SK-N-SH (cell line): ENCODE measurements around the gene ITM2B. TPM values are rescaled to one million over a fixed set of nuclear protein-coding genes. Genes with fewer than 3 reads are reported as not detected.

ENCODE experiments used
- CTCF ChIA-PET: fragments of 300-600, 350-600 bp; formaldehyde crosslinking; extraction: SDS; loops from one replicate; lab custom pipeline; 2021; lab: Yijun Ruan, JAX
- POLR2A ChIA-PET: fragments of 350-600 bp; sonication (Branson Sonifier 250); formaldehyde crosslinking; extraction: SDS; loops from one replicate; lab custom pipeline; 2020; ENCODE audit warnings: antibody characterized with exemption, inconsistent platforms; lab: Yijun Ruan, JAX
- DNase-seq: peaks from one replicate; pipeline ENCODE4 v3.0.0; 2012
- H2AFZ ChIP-seq: fragments of 200-600 bp; sonication (generic); 2 replicates; pipeline ENCODE4 v1.8.1; 2016; ENCODE audit warnings: antibody characterized with exemption, mild to moderate bottlenecking, low read depth
- H3F3A ChIP-seq: fragments of 200-600 bp; sonication (generic); replicated peaks from 2 replicates; pipeline ENCODE3; 2016; ENCODE audit warnings: antibody characterized with exemption, mild to moderate bottlenecking; ENCODE audit not compliant: insufficient read depth
- H3K27ac ChIP-seq, 2 experiments: fragments of 200-500 bp in 1 of 2; fragments of 200-600 bp in 1 of 2; sonication (Bioruptor generic) in 1 of 2; sonication (generic), shearing (Covaris generic) in 1 of 2; 2 replicates each; pipeline versions ENCODE4 v1.5.1 to v1.6.1; 2014 to 2016; ENCODE audit warnings: low read depth in 2 of 2, inconsistent platforms in 1 of 2, low read length in 1 of 2, mild to moderate bottlenecking in 1 of 2, mixed read lengths in 1 of 2
- H3K27me3 ChIP-seq: fragments of 200-600 bp; sonication (generic), shearing (Covaris generic); 2 replicates; pipeline ENCODE4 v1.6.1; 2016; ENCODE audit warnings: mixed run types; ENCODE audit not compliant: insufficient read depth
- H3K36me3 ChIP-seq, 2 experiments: fragments of 200-500 bp in 1 of 2; fragments of 200-600 bp in 1 of 2; sonication (Bioruptor generic) in 1 of 2; sonication (generic) in 1 of 2; replicated peaks in 1 of 2; 2 replicates each; pipeline versions ENCODE3 to v1.5.1; 2014 to 2016; ENCODE audit warnings: low read length in 1 of 2, mild to moderate bottlenecking in 1 of 2; ENCODE audit not compliant: insufficient read depth in 2 of 2, control insufficient read depth in 1 of 2
- H3K4me1 ChIP-seq, 2 experiments: fragments of 200-500 bp in 1 of 2; fragments of 200-600 bp in 1 of 2; sonication (Bioruptor generic) in 1 of 2; sonication (generic), shearing (Covaris generic) in 1 of 2; 2 replicates each; pipeline versions ENCODE4 v1.5.1 to v1.6.1; 2014 to 2016; ENCODE audit warnings: low read depth in 1 of 2, low read length in 1 of 2, mixed run types in 1 of 2; ENCODE audit not compliant: insufficient read depth in 2 of 2, control insufficient read depth in 1 of 2
- H3K4me2 ChIP-seq: fragments of 200-600 bp; sonication (generic), shearing (Covaris generic); 2 replicates; pipeline ENCODE4 v1.6.1; 2017; ENCODE audit warnings: mixed run types
- H3K4me3 ChIP-seq, 2 experiments: fragments of 200-500 bp in 1 of 2; fragments of 200-600 bp in 1 of 2; sonication (Bioruptor generic) in 1 of 2; sonication (generic), shearing (Covaris generic) in 1 of 2; 2 replicates each; pipeline versions ENCODE4 v1.5.1 to v1.8.1; 2014 to 2016; ENCODE audit warnings: low read depth in 2 of 2, inconsistent platforms in 1 of 2, low read length in 1 of 2, mild to moderate bottlenecking in 1 of 2, mixed read lengths in 1 of 2, moderate library complexity in 1 of 2
- H3K79me2 ChIP-seq: fragments of 200-600 bp; sonication (generic); 2 replicates; pipeline ENCODE4 v1.8.1; 2017; ENCODE audit warnings: mild to moderate bottlenecking; ENCODE audit not compliant: insufficient read depth
- H3K9ac ChIP-seq: fragments of 200-600 bp; sonication (generic); 2 replicates; pipeline ENCODE4 v1.6.1; 2017; ENCODE audit warnings: mixed run types
- H3K9me2 ChIP-seq: fragments of 200-600 bp; sonication (generic); 2 replicates; pipeline ENCODE4 v1.6.1; 2017; ENCODE audit warnings: mixed run types
- H3K9me3 ChIP-seq: fragments of 200-600 bp; sonication (generic); 2 replicates; pipeline ENCODE4 v1.6.1; 2017; ENCODE audit warnings: mixed run types, mild to moderate bottlenecking, moderate library complexity
- H4K20me1 ChIP-seq: fragments of 200-600 bp; sonication (generic); 2 replicates; pipeline ENCODE4 v1.6.1; 2017; ENCODE audit warnings: mild to moderate bottlenecking, mixed run types; ENCODE audit not compliant: insufficient read depth
- EZH2phosphoT487 ChIP-seq: fragments of 200-600 bp; sonication (generic); IDR thresholded peaks from 2 replicates; pipeline ENCODE4 v1.6.1; 2017; ENCODE audit warnings: low read depth, mixed run types, mild to moderate bottlenecking, antibody characterized with exemption, moderate library complexity, borderline replicate concordance
- GABPA ChIP-seq: IDR thresholded peaks from 2 replicates; pipeline ENCODE4 v1.4.0; 2012; ENCODE audit warnings: low read depth, mild to moderate bottlenecking
- NFIC ChIP-seq: IDR thresholded peaks from 2 replicates; pipeline ENCODE4 v1.4.0; 2012; ENCODE audit warnings: borderline replicate concordance
- REST ChIP-seq: IDR thresholded peaks from 2 replicates; pipeline ENCODE4 v1.6.1; 2012; ENCODE audit warnings: mild to moderate bottlenecking, low read depth, low read length, moderate library complexity
- TCF12 ChIP-seq: IDR thresholded peaks from 2 replicates; pipeline ENCODE4 v1.4.0; 2012
- YY1 ChIP-seq: IDR thresholded peaks from 2 replicates; pipeline ENCODE4 v1.4.0; 2012; ENCODE audit warnings: low read depth, mild to moderate bottlenecking
- ZBTB33 ChIP-seq: IDR thresholded peaks from 2 replicates; pipeline ENCODE4 v1.4.0; 2012; ENCODE audit warnings: low read depth, borderline replicate concordance
- WGBS: methylation state at CpG from one replicate; pipeline ENCODE4 v1.1.6; 2017; ENCODE audit warnings: low lambda C conversion rate; 5-methylcytosine and 5-hydroxymethylcytosine counted together
- polyA plus RNA-seq, 3 experiments: library from polyadenylated mRNA; depleted of rRNA; stranded (reverse); fragments of >200 nt; gene quantifications; 2 replicates each; pipeline ENCODE4 v1.2.3, GENCODE V29; 2012

ITM2B gene
- polyA plus RNA-seq, 1 of the 3 experiments (the other 2 are of a cell fraction), result 184 TPM

- peak overlapping the region; percentile 99; the same call in 1 of the 2 replicates for H3K9ac ChIP-seq
- no peak overlapping the region for H2AFZ ChIP-seq
- H3K79me2 ChIP-seq, result peaks cover 66% of the 10 kb centered on the region
- H3K27ac ChIP-seq, result peak overlapping the region; percentile 73 to 94
- DNase-seq, result no peak
- peaks cover 30% of the 10 kb centered on the region; the same call in 1 of the 2 replicates for H4K20me1 ChIP-seq
- WGBS, result 13% methylated on average over 7 of the region's 7 CpGs
- H3K4me2 ChIP-seq, result peak overlapping the region; percentile 69
- peaks cover 18 to 22% of the 10 kb centered on the region in 2 experiments; a peak in 3 of 4 replicates for H3K4me1 ChIP-seq
- H3K9me2 ChIP-seq, result no peaks in the 10 kb centered on the region
- H3F3A ChIP-seq, result peaks cover 17% of the 10 kb centered on the region
- peaks cover 0 to 13% of the 10 kb centered on the region in 2 experiments for H3K36me3 ChIP-seq
- no peaks in the 10 kb centered on the region for H3K9me3 ChIP-seq
- TF ChIP-seq YY1 (no peak), ZBTB33 (no peak), NFIC (no peak), GABPA (no peak), EZH2phosphoT487 (no peak), REST (no peak), TCF12 (no peak)
- no peaks in the 10 kb centered on the region for H3K27me3 ChIP-seq
- CTCF ChIA-PET, result interaction anchor here (1.0 to 1.6 kb wide), 4 partner anchors 99 to 346 kb away, joined by 3 to 6 read pairs (median 6); partner anchors contain the start of gene MED4
- peak overlapping the region; percentile 81 to 99 for H3K4me3 ChIP-seq
- POLR2A ChIA-PET, result interaction anchor here (1.0 kb wide), 1 partner anchor 197 kb away, joined by 3 read pairs; no protein-coding TSS in a partner anchor
These were observed 1.7 kb downstream of the ITM2B start for GRCh38 chr13:48234566-48235340.
